Mammary epithelial cell (primary cell): ENCODE measurements around the gene PTK7.

Experiments
- CTCF ChIP-seq, 2 donors: IDR thresholded peaks in 1 of 2; conservative IDR thresholded peaks in 1 of 2; 2 replicates each; pipeline ENCODE4 v1.5.1; 2011 to 2012; ENCODE audit warnings: inconsistent platforms in 2 of 2, low read length in 2 of 2, mild to moderate bottlenecking in 2 of 2, control low read depth in 1 of 2, low read depth in 1 of 2; ENCODE audit not compliant: insufficient read depth in 1 of 2; ENCODE audit errors: extremely low read depth in 1 of 2
- EZH2 ChIP-seq: IDR thresholded peaks from 2 replicates; pipeline ENCODE4 v1.6.1; 2012; ENCODE audit warnings: low read length, inconsistent platforms, borderline replicate concordance

DNA sequence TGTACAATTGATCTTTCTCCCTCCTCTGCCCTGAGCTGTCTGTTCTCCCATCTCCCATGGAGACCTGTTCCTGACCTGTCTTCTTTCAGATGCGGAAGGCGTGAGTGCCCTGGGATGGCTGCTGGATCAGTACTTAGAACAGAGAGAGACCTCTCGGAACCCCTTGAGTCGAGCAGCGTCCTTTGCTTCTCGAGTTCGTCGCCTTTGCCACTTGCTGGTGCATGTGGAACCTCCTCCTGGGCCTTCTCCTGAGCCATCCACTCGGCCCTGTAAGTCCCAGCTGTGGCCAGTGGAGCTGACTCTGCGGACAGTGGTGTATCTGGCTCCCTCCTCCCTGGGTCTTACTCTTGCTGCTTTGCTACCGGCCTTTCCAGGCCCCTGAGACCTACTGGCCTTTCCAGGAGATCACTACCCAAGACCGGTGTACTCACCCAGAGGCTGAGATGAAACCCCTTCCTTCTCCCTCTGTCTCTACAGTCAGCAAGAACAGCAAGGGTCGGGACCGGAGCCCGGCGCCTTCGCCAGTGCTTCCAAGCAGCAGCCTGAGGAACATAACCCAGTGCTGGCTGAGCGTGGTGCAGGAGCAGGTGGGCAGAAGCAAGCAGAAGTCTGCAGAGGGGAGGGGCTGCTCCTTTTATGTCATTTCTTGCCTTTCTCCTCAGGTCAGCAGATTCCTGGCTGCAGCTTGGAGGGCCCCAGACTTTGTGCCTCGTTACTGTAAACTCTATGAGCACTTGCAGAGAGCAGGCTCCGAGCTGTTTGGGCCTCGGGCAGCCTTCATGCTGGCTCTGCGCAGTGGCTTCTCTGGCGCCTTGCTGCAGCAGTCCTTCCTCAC is 128.4 kb downstream of the PTK7 start:
- no peak for TF ChIP-seq CTCF (conservative IDR thresholded peaks at IDR 0.05 in 1 of 2, IDR thresholded peaks at IDR 0.05 in 1 of 2; ENCODE audit: extremely low read depth in 1 of 2, insufficient read depth in 1 of 2, low read depth in 1 of 2, low read length in 2 of 2)
- TF ChIP-seq EZH2: no peak
